B cell (primary cell): ENCODE data around the gene CCDC50. TPM values are rescaled to one million over a fixed set of nuclear protein-coding genes. Genes with fewer than 3 reads are reported as not detected.

Experiments
- ATAC-seq: fragments of 200-7000 bp; cut with Tn5 transposase; one replicate; pipeline ENCODE4 v1.10.0; 2021; ENCODE audit warnings: low read depth, mild to moderate bottlenecking, moderate number of reproducible peaks, moderate library complexity
- CTCF ChIA-PET: fragments of 350-600 bp; sonication (Branson Sonifier 250); formaldehyde crosslinking; loops from one replicate; lab custom pipeline; 2021; ENCODE audit warnings: antibody characterized with exemption, inconsistent platforms; lab: Charles Lee
- POLR2A ChIA-PET: fragments of 350-600 bp; sonication (Branson Sonifier 250); formaldehyde crosslinking; loops from one replicate; lab custom pipeline; 2021; ENCODE audit warnings: antibody characterized with exemption; lab: Charles Lee
- DNase-seq: peaks from one replicate; pipeline ENCODE4 v3.0.0; 2013
- H2AFZ ChIP-seq: 2 replicates; pipeline ENCODE4 v1.6.1; 2012; ENCODE audit warnings: mild to moderate bottlenecking, low read depth, low read length; ENCODE audit not compliant: insufficient read depth, poor library complexity, severe bottlenecking
- H3K27ac ChIP-seq, 2 donors: 1 replicate in 1 of 2; 2 replicates in 1 of 2; pipeline ENCODE4 v1.5.1; 2012 to 2013; ENCODE audit warnings: low read length in 2 of 2, mild to moderate bottlenecking in 2 of 2, moderate library complexity in 1 of 2
- H3K27me3 ChIP-seq, 4 experiments: fragments of 200-600 bp in 1 of 4; sonication (generic) in 1 of 4; replicated peaks in 1 of 4; 1 replicate in 2 of 4; 2 replicates in 2 of 4; pipeline versions ENCODE4 v1.6.1 to v1.7.0; 2013 to 2016; ENCODE audit warnings: low read length in 3 of 4, mild to moderate bottlenecking in 2 of 4, mixed read lengths in 1 of 4, moderate library complexity in 1 of 4; ENCODE audit not compliant: insufficient read depth in 4 of 4, control insufficient read depth in 3 of 4; ENCODE audit errors: control extremely low read depth in 1 of 4
- H3K36me3 ChIP-seq, 2 experiments: replicated peaks in 1 of 2; 1 replicate in 1 of 2; 2 replicates in 1 of 2; pipeline versions ENCODE4 v1.6.1 to v1.7.1; 2013; ENCODE audit warnings: low read length in 1 of 2; ENCODE audit not compliant: insufficient read depth in 2 of 2, control insufficient read depth in 1 of 2; ENCODE audit errors: control extremely low read depth in 1 of 2, extremely low read depth in 1 of 2
- H3K4me1 ChIP-seq, 2 donors: fragments of 200-600 bp in 1 of 2; sonication (generic) in 1 of 2; 1 replicate in 1 of 2; 2 replicates in 1 of 2; pipeline versions ENCODE4 v1.5.1 to v1.6.1; 2013 to 2017; ENCODE audit warnings: low read length in 2 of 2; ENCODE audit not compliant: control insufficient read depth in 2 of 2, insufficient read depth in 2 of 2
- H3K4me2 ChIP-seq: replicated peaks from 2 replicates; pipeline ENCODE3; 2012; ENCODE audit warnings: mild to moderate bottlenecking, low read depth, low read length; ENCODE audit not compliant: poor library complexity, severe bottlenecking
- H3K4me3 ChIP-seq, 5 experiments: fragments of 200-600 bp in 1 of 5; sonication (generic) in 1 of 5; 1 replicate in 3 of 5; 2 replicates in 2 of 5; pipeline versions ENCODE4 v1.5.1 to v1.7.0; 2011 to 2016; ENCODE audit warnings: low read length in 4 of 5, mild to moderate bottlenecking in 4 of 5, low read depth in 2 of 5, control low read depth in 1 of 5, moderate library complexity in 1 of 5; ENCODE audit not compliant: insufficient read depth in 1 of 5; ENCODE audit errors: control extremely low read depth in 1 of 5, extremely low read depth in 1 of 5
- H3K79me2 ChIP-seq: fragments of 200-600 bp; sonication (generic); one replicate; pipeline ENCODE4 v1.6.0; 2016; ENCODE audit warnings: low read length; ENCODE audit not compliant: control insufficient read depth, insufficient read depth
- H3K9ac ChIP-seq: fragments of 200-600 bp; sonication (generic); 2 replicates; pipeline ENCODE4 v1.6.1; 2017; ENCODE audit warnings: mild to moderate bottlenecking, low read length, moderate library complexity
- H3K9me3 ChIP-seq, 3 donors: one replicate each; pipeline versions ENCODE4 v1.6.1 to v1.7.1; 2013; ENCODE audit warnings: low read length in 2 of 3; ENCODE audit not compliant: control insufficient read depth in 2 of 3, insufficient read depth in 1 of 3; ENCODE audit errors: control extremely low read depth in 1 of 3
- H4K20me1 ChIP-seq: 2 replicates; pipeline ENCODE4 v1.6.0; 2012; ENCODE audit warnings: mild to moderate bottlenecking, low read length; ENCODE audit not compliant: insufficient read depth, control insufficient read depth, poor library complexity, severe bottlenecking
- H3K27ac Mint-ChIP-seq: one replicate; pipeline ENCODE4 v1.8.0; 2021; ENCODE audit warnings: mixed read lengths
- H3K27me3 Mint-ChIP-seq: one replicate; pipeline ENCODE4 v1.8.0; 2021; ENCODE audit warnings: mixed read lengths
- H3K4me1 Mint-ChIP-seq: one replicate; pipeline ENCODE4 v1.8.0; 2021; ENCODE audit warnings: mixed read lengths
- H3K4me3 Mint-ChIP-seq: one replicate; pipeline ENCODE4 v1.8.0; 2021; ENCODE audit warnings: mixed read lengths
- H3K9me3 Mint-ChIP-seq: one replicate; pipeline ENCODE4 v1.8.0; 2022; ENCODE audit warnings: mixed read lengths; ENCODE audit not compliant: insufficient read depth
- EZH2 ChIP-seq: IDR thresholded peaks from 2 replicates; pipeline ENCODE4 v1.6.1; 2012; ENCODE audit warnings: borderline replicate concordance, low read depth, mild to moderate bottlenecking, moderate library complexity, low read length; ENCODE audit not compliant: insufficient read depth, poor library complexity, severe bottlenecking
- WGBS: methylation state at CpG from one replicate; pipeline ENCODE4 v1.1.5; 2013; ENCODE audit warnings: missing lambda C conversion rate; ENCODE audit not compliant: insufficient coverage; 5-methylcytosine and 5-hydroxymethylcytosine counted together
- intact Hi-C: fragments of 100-400 bp; cut with micrococcal nuclease; formaldehyde crosslinking; loops from one replicate; pipeline ENCODE4 v1.10.0; 2022
- polyA plus RNA-seq: library from polyadenylated mRNA; depleted of rRNA; stranded (reverse); fragments of >200 nt; gene quantifications from 2 replicates; pipeline ENCODE4 v1.2.3, GENCODE V29; 2012
- total RNA-seq, 2 donors: library from RNA; stranded (reverse); fragments of 120-200 nt in 1 of 2; gene quantifications; 1 replicate in 1 of 2; 2 replicates in 1 of 2; pipeline versions ENCODE4 v1.2.3 to v1.2.4, GENCODE V29; 2013 to 2022
- TF ChIP-seq, protein P1 (sequence below): fragments of 200-600 bp; IDR thresholded peaks from one replicate; pipeline ENCODE4 v1.8.0; 2022; ENCODE audit warnings: antibody characterized with exemption, mild to moderate bottlenecking

Gene CCDC50
- total and polyA plus RNA-seq, 2 donors (not counting 1 experiment from before 2014, with no cell fraction given) = 48.7 to 121 TPM

DNA sequence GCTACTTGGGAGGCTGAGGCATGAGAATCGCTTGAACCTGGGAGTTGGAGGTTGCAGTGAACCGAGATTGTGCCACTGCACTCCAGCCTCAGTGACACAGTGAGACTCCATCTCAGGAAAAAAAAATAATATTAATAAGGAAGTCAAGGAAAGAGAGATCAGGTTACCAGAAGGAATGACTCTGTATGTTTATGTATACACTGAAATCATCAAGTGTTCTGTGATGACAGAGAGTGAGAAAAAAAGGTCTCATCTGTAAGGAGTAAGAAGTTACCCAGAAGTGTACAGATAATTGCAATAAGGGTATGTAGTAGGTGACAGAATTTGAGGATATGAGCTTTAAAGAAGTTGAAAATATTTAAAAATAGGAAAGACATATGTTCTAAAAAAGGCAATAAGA is 4.3 kb upstream of the CCDC50 start:
- Histone ChIP-seq H2AFZ (no peak overlapping the region), H3K27me3 (no peaks in the 10 kb centered on the region), H3K4me2 (no peak overlapping the region), H3K9ac (no peak overlapping the region), H3K79me2 (peaks cover 7% of the 10 kb centered on the region), H3K27ac (no peak overlapping the region), H3K4me3 (no peak overlapping the region), H3K36me3 (no peaks in the 10 kb centered on the region), H3K9me3 (no peaks in the 10 kb centered on the region), H4K20me1 (no peaks in the 10 kb centered on the region), H3K4me1 (peaks cover 11 to 16% of the 10 kb centered on the region in 2 donors)
- 100% methylated on average over 1 of the region's 2 CpGs for WGBS
- Mint-ChIP-seq H3K27me3 (no peaks in the 10 kb centered on the region), H3K27ac (no peak overlapping the region), H3K4me1 (peaks cover 13% of the 10 kb centered on the region), H3K4me3 (no peak overlapping the region), H3K9me3 (no peaks in the 10 kb centered on the region)
- ChIA-PET POLR2A (interaction anchor here (0.6 kb wide), 1 partner anchor 68 kb away, joined by 13 read pairs; no protein-coding TSS in a partner anchor), CTCF (no interaction called here)
- TF ChIP-seq EZH2 = no peak
- no peak for DNase-seq
- intact Hi-C loops = no loop called here
- ATAC-seq = no peak

DNA sequence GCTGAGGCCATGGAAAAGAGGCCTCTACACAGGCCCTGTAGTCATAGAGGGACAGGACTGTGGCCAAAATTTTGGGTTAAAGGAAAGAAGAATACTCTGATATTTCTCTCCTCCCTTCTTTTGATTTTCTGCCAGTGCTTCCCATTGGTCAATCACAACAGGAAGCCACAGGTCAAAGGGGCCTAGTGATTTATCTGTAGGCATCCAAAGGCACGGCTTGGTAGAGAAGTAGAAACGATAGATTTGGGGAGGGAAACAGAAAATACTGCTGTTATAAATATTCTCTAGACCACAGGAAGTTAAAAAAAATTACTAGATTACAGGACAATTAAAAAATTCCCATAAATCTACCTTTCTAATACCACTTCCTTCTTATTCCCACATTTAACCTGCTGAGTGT is 1.7 kb upstream of the CCDC50 start:
- CTCF ChIA-PET = interaction anchor here (1.3 to 2.2 kb wide), 2 partner anchors 27 to 83 kb away, joined by 3 to 6 read pairs; no protein-coding TSS in a partner anchor
- Histone ChIP-seq H3K4me2 (no peak overlapping the region), H3K4me1 (peaks cover 30 to 33% of the 10 kb centered on the region in 2 donors), H3K9me3 (no peaks in the 10 kb centered on the region), H4K20me1 (no peaks in the 10 kb centered on the region), H2AFZ (no peak overlapping the region), H3K79me2 (peaks cover 33% of the 10 kb centered on the region), H3K27me3 (no peaks in the 10 kb centered on the region), H3K27ac (peak overlapping the region in 1 of 2 donors; percentile 95), H3K4me3 (no peak overlapping the region), H3K36me3 (no peaks in the 10 kb centered on the region), H3K9ac (no peak overlapping the region)
- intact Hi-C loops = no loop called here
- ATAC-seq (no peak), DNase-seq (no peak)
- Mint-ChIP-seq H3K27me3 (no peaks in the 10 kb centered on the region), H3K27ac (peak overlapping the region; percentile 87), H3K9me3 (no peaks in the 10 kb centered on the region), H3K4me3 (no peak overlapping the region), H3K4me1 (peaks cover 36% of the 10 kb centered on the region)
- no CpG with 5 or more reads among the region's 2 CpGs for WGBS
- POLR2A ChIA-PET = no interaction called here
- TF ChIP-seq EZH2 = no peak
- TF ChIP-seq, protein P1, sequence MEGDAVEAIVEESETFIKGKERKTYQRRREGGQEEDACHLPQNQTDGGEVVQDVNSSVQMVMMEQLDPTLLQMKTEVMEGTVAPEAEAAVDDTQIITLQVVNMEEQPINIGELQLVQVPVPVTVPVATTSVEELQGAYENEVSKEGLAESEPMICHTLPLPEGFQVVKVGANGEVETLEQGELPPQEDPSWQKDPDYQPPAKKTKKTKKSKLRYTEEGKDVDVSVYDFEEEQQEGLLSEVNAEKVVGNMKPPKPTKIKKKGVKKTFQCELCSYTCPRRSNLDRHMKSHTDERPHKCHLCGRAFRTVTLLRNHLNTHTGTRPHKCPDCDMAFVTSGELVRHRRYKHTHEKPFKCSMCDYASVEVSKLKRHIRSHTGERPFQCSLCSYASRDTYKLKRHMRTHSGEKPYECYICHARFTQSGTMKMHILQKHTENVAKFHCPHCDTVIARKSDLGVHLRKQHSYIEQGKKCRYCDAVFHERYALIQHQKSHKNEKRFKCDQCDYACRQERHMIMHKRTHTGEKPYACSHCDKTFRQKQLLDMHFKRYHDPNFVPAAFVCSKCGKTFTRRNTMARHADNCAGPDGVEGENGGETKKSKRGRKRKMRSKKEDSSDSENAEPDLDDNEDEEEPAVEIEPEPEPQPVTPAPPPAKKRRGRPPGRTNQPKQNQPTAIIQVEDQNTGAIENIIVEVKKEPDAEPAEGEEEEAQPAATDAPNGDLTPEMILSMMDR = no peak
